GM12878 (cell line): ENCODE measurements around the gene UBC. TPM values are rescaled to one million over a fixed set of nuclear protein-coding genes. Genes with fewer than 3 reads are reported as not detected.

ENCODE experiments used
- ATAC-seq: fragments of 200-7000 bp; cut with Tn5 transposase; 3 replicates; pipeline ENCODE4 v1.9.1; 2020; ENCODE audit warnings: mild to moderate bottlenecking, moderate library complexity
- BruUV-seq: library from RNA; stranded (reverse); fragments of 400-500 nt; replicated peaks from 2 replicates; lab custom pipeline; 2021; lab: Mats Ljungman, UMichigan
- CTCF ChIA-PET: fragments of 300-600 bp; sonication (Branson Sonifier 250); formaldehyde crosslinking; extraction: SDS; loops from one replicate; lab custom pipeline; 2021; ENCODE audit warnings: inconsistent platforms; lab: Yijun Ruan, JAX
- POLR2A ChIA-PET: fragments of 350-600 bp; formaldehyde crosslinking; extraction: SDS; loops from one replicate; lab custom pipeline; 2021; ENCODE audit warnings: inconsistent platforms; lab: Charles Lee
- RAD21 ChIA-PET: fragments of 300-600 bp; sonication (Branson Sonifier 250); formaldehyde crosslinking; loops from one replicate; lab custom pipeline; 2023; ENCODE audit warnings: antibody characterized with exemption; ENCODE audit not compliant: unreplicated experiment; lab: Charles Lee
- SMC1A ChIA-PET: fragments of 300-600 bp; sonication (Branson Sonifier 250); formaldehyde crosslinking; loops from one replicate; lab custom pipeline; 2023; ENCODE audit not compliant: unreplicated experiment, uncharacterized antibody; lab: Charles Lee
- DNase-seq: peaks from one replicate; pipeline ENCODE4 v3.0.0-alpha.2; 2011; ENCODE audit warnings: low read depth, low spot score
- FAIRE-seq: peaks from 3 replicates; lab custom pipeline; 2011; peaks lifted over from hg19 to GRCh38; lab: Jason Lieb, UNC
- H2AFZ ChIP-seq: 2 replicates; pipeline ENCODE4 v1.6.0; 2011; ENCODE audit warnings: low read depth, low read length, control low read depth; ENCODE audit not compliant: control insufficient read depth
- H3K27ac ChIP-seq: 2 replicates; pipeline ENCODE4 v1.5.1; 2011; ENCODE audit warnings: control low read depth; ENCODE audit not compliant: control insufficient read depth, insufficient read depth
- H3K27me3 ChIP-seq, 2 experiments: replicated peaks in 1 of 2; 2 replicates each; pipeline versions ENCODE4 v1.6.0 to v1.6.1; 2011; ENCODE audit warnings: low read length in 1 of 2; ENCODE audit not compliant: control insufficient read depth in 2 of 2, insufficient read depth in 2 of 2
- H3K36me3 ChIP-seq, 2 experiments: 2 replicates each; pipeline ENCODE4 v1.5.1; 2011; ENCODE audit warnings: low read length in 1 of 2; ENCODE audit not compliant: control insufficient read depth in 2 of 2, insufficient read depth in 2 of 2
- H3K4me1 ChIP-seq: 2 replicates; pipeline ENCODE4 v1.6.1; 2011; ENCODE audit warnings: mild to moderate bottlenecking, low read length, moderate library complexity, mixed read lengths; ENCODE audit not compliant: control insufficient read depth, insufficient read depth
- H3K4me2 ChIP-seq: 2 replicates; pipeline ENCODE4 v1.6.0; 2011; ENCODE audit warnings: control low read depth; ENCODE audit not compliant: control insufficient read depth, insufficient read depth
- H3K4me3 ChIP-seq: fragments of 200-600 bp; sonication (generic); 2 replicates; pipeline ENCODE4 v1.5.1; 2016
- H3K79me2 ChIP-seq: 2 replicates; pipeline ENCODE4 v1.6.0; 2011; ENCODE audit warnings: low read length; ENCODE audit not compliant: control insufficient read depth, insufficient read depth
- H3K9ac ChIP-seq: 2 replicates; pipeline ENCODE4 v1.8.0; 2011; ENCODE audit warnings: low read length, control low read depth, mixed read lengths; ENCODE audit not compliant: control insufficient read depth, insufficient read depth
- H3K9me3 ChIP-seq: replicated peaks from 3 replicates; pipeline ENCODE4 v1.5.1; 2011; ENCODE audit warnings: mild to moderate bottlenecking, low read length; ENCODE audit not compliant: control insufficient read depth, insufficient read depth
- H4K20me1 ChIP-seq: 2 replicates; pipeline ENCODE4 v1.6.0; 2011; ENCODE audit not compliant: control insufficient read depth, insufficient read depth
- EGR1 ChIP-seq, 2 experiments: IDR thresholded peaks; 1 replicate in 1 of 2; 2 replicates in 1 of 2; pipeline ENCODE4 v1.6.1; 2011 to 2012; ENCODE audit warnings: low read depth in 2 of 2, low read length in 2 of 2, borderline replicate concordance in 1 of 2, mild to moderate bottlenecking in 1 of 2, moderate library complexity in 1 of 2
- FOS ChIP-seq: IDR thresholded peaks from 3 replicates; pipeline ENCODE4 v1.6.1; 2011; ENCODE audit warnings: borderline replicate concordance; ENCODE audit not compliant: insufficient read length; ENCODE audit errors: extremely low read depth
- WGBS: methylation state at CpG from one replicate; pipeline ENCODE4 v1.1.6; 2016; ENCODE audit warnings: low lambda C conversion rate; ENCODE audit not compliant: insufficient replicate concordance, insufficient coverage; ENCODE audit errors: missing lambda C conversion rate; 5-methylcytosine and 5-hydroxymethylcytosine counted together
- in situ Hi-C: fragments of 300-500 bp; cut with MboI; formaldehyde crosslinking; loops from 9 replicates; pipeline ENCODE4 v1.14.3; 2018; ENCODE audit warnings: mixed read lengths
- intact Hi-C: fragments of 100-400 bp; cut with micrococcal nuclease; formaldehyde crosslinking; loops from one replicate; pipeline ENCODE4 v1.14.2; 2022; ENCODE audit not compliant: unreplicated experiment
- polyA plus RNA-seq, 11 experiments: library from polyadenylated mRNA; depleted of rRNA in 4 of 11; unstranded in 6 of 11; stranded (reverse) in 5 of 11; fragments of >200 nt; fragmentation: Nextera tagmentation in 4 of 11; fragmentation: Illumina TruSeq in 1 of 11; extraction: Ambion mirVana in 4 of 11; extraction: Trizol in 1 of 11; gene quantifications; 1 replicate in 1 of 11; 2 replicates in 10 of 11; pipeline versions ENCODE4 v1.2.1 to v1.2.3, GENCODE V29; 2011 to 2016; ENCODE audit warnings: inconsistent platforms in 2 of 11, missing spikeins in 2 of 11, low read depth in 1 of 11
- total RNA-seq, 4 experiments: library from RNA; depleted of rRNA in 3 of 4; stranded (reverse); fragments of >200 nt in 3 of 4; fragmentation: Illumina TruSeq in 1 of 4; extraction: Trizol in 1 of 4; gene quantifications; 2 replicates each; pipeline versions ENCODE4 v1.2.1 to v1.2.3, GENCODE V29; 2013 to 2021
- TF ChIP-seq, protein P1 (sequence below): fragments of 450-650 bp; IDR thresholded peaks from 2 replicates; pipeline ENCODE4 v1.6.1; 2017; ENCODE audit warnings: mild to moderate bottlenecking
- TF ChIP-seq, protein P2 (sequence below): IDR thresholded peaks from 2 replicates; pipeline ENCODE4 v1.6.1; 2012; ENCODE audit warnings: low read length, inconsistent platforms
- TF ChIP-seq, protein P3 (sequence below): IDR thresholded peaks from 2 replicates; pipeline ENCODE4 v1.6.1; 2011; ENCODE audit warnings: borderline replicate concordance, low read depth, mild to moderate bottlenecking, moderate library complexity, mixed read lengths, low read length; ENCODE audit not compliant: insufficient read depth; ENCODE audit errors: extremely low read length
- TF ChIP-seq, protein P4 (sequence below): fragments of 450-650 bp; IDR thresholded peaks from 2 replicates; pipeline ENCODE4 v1.6.1; 2018; ENCODE audit warnings: mild to moderate bottlenecking, low read depth, moderate library complexity; ENCODE audit not compliant: partially characterized antibody
- TF ChIP-seq, protein P5 (sequence below), 3 experiments: IDR thresholded peaks in 2 of 3; conservative IDR thresholded peaks in 1 of 3; 2 replicates each; pipeline ENCODE4 v1.5.1; 2011; ENCODE audit warnings: low read depth in 3 of 3, low read length in 3 of 3, mild to moderate bottlenecking in 3 of 3, control low read depth in 2 of 3, moderate library complexity in 2 of 3, inconsistent platforms in 1 of 3, mixed read lengths in 1 of 3; ENCODE audit not compliant: control insufficient read depth in 2 of 3, insufficient read depth in 1 of 3; ENCODE audit errors: extremely low read depth in 1 of 3

Gene UBC
- total and polyA plus RNA-seq, 10 of the 15 experiments (the other 5 are each of a cell fraction or from before 2014, with no cell fraction given): 653 to 1,666 (median 874) TPM

DNA sequence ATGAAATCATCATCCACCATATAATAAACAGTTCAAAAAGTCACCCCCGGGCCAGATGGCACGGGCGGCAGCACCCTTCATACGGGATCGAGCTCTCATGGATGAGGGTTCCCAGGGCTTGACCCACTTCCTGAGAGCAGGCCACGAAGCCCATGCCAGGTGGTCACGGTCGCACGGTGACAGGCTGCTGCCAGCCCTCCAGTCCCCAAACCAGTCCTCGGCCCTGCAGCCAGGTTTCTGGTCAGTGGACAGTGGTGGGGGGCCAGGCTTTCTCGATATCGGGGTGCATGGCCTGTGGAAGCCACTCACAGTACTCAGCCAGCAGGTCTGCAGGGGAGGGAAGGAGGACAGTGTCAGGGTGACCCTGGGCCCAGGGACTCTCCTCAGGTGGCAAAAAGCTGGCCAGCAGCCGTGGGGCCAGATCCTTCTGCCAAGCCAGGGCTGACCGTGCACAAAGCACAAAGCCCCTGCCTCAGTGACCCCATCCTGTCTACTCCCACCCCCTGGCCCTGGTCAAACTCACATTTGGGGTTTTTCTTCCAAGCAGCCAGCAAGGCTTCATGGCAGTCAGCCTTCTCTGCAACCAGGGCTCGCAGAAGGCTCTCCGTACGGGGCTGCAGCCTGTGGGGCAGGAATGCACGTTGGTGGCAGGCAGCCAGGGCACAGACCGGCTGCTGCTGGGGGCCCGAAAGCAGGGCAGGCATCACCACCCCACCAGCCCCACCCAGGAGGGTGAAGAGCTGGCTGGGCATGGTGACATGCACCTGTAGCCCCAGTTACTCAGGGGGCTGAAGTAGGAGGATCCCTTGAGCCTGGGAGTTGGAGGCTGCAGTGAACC is 33.3 kb upstream of the UBC start:
- Histone ChIP-seq H3K4me3 (no peak overlapping the region), H3K36me3 (peaks cover under 1 to 23% of the 10 kb centered on the region in 2 experiments; a peak in 3 of 4 replicates)

More for the DNA sequence above, 33.3 kb upstream of the UBC start:
- POLR2A ChIA-PET: no interaction called here
- CTCF ChIA-PET: no interaction called here
- Histone ChIP-seq H4K20me1 (no peaks in the 10 kb centered on the region), H2AFZ (no peak overlapping the region), H3K9me3 (no peaks in the 10 kb centered on the region), H3K4me2 (no peak overlapping the region), H3K79me2 (no peaks in the 10 kb centered on the region), H3K27me3 (no peaks in the 10 kb centered on the region), H3K4me1 (no peaks in the 10 kb centered on the region), H3K27ac (no peak overlapping the region), H3K9ac (no peak overlapping the region)
- DNase-seq (no peak), FAIRE-seq (no peak), ATAC-seq (no peak)
- intact Hi-C loops: no loop called here
- TF ChIP-seq, protein P1, sequence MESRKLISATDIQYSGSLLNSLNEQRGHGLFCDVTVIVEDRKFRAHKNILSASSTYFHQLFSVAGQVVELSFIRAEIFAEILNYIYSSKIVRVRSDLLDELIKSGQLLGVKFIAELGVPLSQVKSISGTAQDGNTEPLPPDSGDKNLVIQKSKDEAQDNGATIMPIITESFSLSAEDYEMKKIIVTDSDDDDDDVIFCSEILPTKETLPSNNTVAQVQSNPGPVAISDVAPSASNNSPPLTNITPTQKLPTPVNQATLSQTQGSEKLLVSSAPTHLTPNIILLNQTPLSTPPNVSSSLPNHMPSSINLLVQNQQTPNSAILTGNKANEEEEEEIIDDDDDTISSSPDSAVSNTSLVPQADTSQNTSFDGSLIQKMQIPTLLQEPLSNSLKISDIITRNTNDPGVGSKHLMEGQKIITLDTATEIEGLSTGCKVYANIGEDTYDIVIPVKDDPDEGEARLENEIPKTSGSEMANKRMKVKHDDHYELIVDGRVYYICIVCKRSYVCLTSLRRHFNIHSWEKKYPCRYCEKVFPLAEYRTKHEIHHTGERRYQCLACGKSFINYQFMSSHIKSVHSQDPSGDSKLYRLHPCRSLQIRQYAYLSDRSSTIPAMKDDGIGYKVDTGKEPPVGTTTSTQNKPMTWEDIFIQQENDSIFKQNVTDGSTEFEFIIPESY: no peak
- TF ChIP-seq EGR1 (IDR thresholded peaks at IDR 0.05; ENCODE audit: borderline replicate concordance in 1 of 2, low read depth in 2 of 2, low read length in 2 of 2) (no peak), FOS (no peak)
- TF ChIP-seq, protein P2, sequence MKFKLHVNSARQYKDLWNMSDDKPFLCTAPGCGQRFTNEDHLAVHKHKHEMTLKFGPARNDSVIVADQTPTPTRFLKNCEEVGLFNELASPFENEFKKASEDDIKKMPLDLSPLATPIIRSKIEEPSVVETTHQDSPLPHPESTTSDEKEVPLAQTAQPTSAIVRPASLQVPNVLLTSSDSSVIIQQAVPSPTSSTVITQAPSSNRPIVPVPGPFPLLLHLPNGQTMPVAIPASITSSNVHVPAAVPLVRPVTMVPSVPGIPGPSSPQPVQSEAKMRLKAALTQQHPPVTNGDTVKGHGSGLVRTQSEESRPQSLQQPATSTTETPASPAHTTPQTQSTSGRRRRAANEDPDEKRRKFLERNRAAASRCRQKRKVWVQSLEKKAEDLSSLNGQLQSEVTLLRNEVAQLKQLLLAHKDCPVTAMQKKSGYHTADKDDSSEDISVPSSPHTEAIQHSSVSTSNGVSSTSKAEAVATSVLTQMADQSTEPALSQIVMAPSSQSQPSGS: no peak
- TF ChIP-seq, protein P3, sequence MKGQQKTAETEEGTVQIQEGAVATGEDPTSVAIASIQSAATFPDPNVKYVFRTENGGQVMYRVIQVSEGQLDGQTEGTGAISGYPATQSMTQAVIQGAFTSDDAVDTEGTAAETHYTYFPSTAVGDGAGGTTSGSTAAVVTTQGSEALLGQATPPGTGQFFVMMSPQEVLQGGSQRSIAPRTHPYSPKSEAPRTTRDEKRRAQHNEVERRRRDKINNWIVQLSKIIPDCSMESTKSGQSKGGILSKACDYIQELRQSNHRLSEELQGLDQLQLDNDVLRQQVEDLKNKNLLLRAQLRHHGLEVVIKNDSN: no peak
- TF ChIP-seq, protein P4, sequence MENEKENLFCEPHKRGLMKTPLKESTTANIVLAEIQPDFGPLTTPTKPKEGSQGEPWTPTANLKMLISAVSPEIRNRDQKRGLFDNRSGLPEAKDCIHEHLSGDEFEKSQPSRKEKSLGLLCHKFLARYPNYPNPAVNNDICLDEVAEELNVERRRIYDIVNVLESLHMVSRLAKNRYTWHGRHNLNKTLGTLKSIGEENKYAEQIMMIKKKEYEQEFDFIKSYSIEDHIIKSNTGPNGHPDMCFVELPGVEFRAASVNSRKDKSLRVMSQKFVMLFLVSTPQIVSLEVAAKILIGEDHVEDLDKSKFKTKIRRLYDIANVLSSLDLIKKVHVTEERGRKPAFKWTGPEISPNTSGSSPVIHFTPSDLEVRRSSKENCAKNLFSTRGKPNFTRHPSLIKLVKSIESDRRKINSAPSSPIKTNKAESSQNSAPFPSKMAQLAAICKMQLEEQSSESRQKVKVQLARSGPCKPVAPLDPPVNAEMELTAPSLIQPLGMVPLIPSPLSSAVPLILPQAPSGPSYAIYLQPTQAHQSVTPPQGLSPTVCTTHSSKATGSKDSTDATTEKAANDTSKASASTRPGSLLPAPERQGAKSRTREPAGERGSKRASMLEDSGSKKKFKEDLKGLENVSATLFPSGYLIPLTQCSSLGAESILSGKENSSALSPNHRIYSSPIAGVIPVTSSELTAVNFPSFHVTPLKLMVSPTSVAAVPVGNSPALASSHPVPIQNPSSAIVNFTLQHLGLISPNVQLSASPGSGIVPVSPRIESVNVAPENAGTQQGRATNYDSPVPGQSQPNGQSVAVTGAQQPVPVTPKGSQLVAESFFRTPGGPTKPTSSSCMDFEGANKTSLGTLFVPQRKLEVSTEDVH: no peak
- TF ChIP-seq, protein P5, sequence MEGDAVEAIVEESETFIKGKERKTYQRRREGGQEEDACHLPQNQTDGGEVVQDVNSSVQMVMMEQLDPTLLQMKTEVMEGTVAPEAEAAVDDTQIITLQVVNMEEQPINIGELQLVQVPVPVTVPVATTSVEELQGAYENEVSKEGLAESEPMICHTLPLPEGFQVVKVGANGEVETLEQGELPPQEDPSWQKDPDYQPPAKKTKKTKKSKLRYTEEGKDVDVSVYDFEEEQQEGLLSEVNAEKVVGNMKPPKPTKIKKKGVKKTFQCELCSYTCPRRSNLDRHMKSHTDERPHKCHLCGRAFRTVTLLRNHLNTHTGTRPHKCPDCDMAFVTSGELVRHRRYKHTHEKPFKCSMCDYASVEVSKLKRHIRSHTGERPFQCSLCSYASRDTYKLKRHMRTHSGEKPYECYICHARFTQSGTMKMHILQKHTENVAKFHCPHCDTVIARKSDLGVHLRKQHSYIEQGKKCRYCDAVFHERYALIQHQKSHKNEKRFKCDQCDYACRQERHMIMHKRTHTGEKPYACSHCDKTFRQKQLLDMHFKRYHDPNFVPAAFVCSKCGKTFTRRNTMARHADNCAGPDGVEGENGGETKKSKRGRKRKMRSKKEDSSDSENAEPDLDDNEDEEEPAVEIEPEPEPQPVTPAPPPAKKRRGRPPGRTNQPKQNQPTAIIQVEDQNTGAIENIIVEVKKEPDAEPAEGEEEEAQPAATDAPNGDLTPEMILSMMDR (IDR thresholded peaks at IDR 0.05 in 2 of 3, conservative IDR thresholded peaks at IDR 0.05 in 1 of 3; ENCODE audit: control insufficient read depth in 2 of 3, extremely low read depth in 1 of 3, insufficient read depth in 1 of 3, low read depth in 3 of 3, low read length in 3 of 3): no peak
- WGBS: 98% methylated on average over 16 of the region's 20 CpGs
- RAD21 ChIA-PET: no interaction called here
- in situ Hi-C loops: no loop called here
- SMC1A ChIA-PET: no interaction called here
- no TSS peak for BruUV-seq
